Neural progenitor cell (in vitro differentiated cells): Measurements from ENCODE around the gene CAB39L. TPM values are rescaled to one million over a fixed set of nuclear protein-coding genes. Genes with fewer than 3 reads are reported as not detected.

Source experiments
- DNase-seq: peaks from one replicate; pipeline ENCODE4 v3.0.0-alpha.2; 2016; ENCODE audit warnings: low spot score
- H2AFZ ChIP-seq: fragments of 200-600 bp; sonication (generic); replicated peaks from 2 replicates; pipeline ENCODE4 v1.6.1; 2016; ENCODE audit warnings: antibody characterized with exemption
- H3F3A ChIP-seq: fragments of 200-600 bp; sonication (generic); 2 replicates; pipeline ENCODE4 v1.6.1; 2016; ENCODE audit warnings: antibody characterized with exemption, low read depth
- H3K27ac ChIP-seq: fragments of 200-600 bp; sonication (generic); 2 replicates; pipeline ENCODE4 v1.5.1; 2016; ENCODE audit warnings: mild to moderate bottlenecking
- H3K27me3 ChIP-seq: fragments of 200-600 bp; sonication (generic); 2 replicates; pipeline ENCODE4 v1.6.1; 2016; ENCODE audit warnings: mild to moderate bottlenecking, moderate library complexity
- H3K36me3 ChIP-seq: fragments of 200-600 bp; sonication (generic); 2 replicates; pipeline ENCODE4 v1.5.1; 2016
- H3K4me1 ChIP-seq: fragments of 200-600 bp; sonication (generic); 2 replicates; pipeline ENCODE4 v1.6.1; 2016; ENCODE audit warnings: mixed run types
- H3K4me2 ChIP-seq: fragments of 200-600 bp; sonication (generic); 2 replicates; pipeline ENCODE4 v1.6.1; 2016
- H3K4me3 ChIP-seq: fragments of 200-600 bp; sonication (generic); 2 replicates; pipeline ENCODE4 v1.5.1; 2016
- H3K79me2 ChIP-seq: fragments of 200-600 bp; sonication (generic); 2 replicates; pipeline ENCODE4 v1.6.1; 2016; ENCODE audit warnings: low read depth
- H3K9ac ChIP-seq: fragments of 200-600 bp; sonication (generic); 2 replicates; pipeline ENCODE4 v1.6.1; 2016
- H3K9me3 ChIP-seq: fragments of 200-600 bp; sonication (generic); 2 replicates; pipeline ENCODE4 v1.5.1; 2016; ENCODE audit warnings: low read depth
- H4K20me1 ChIP-seq: fragments of 200-600 bp; sonication (generic); 2 replicates; pipeline ENCODE4 v1.6.1; 2016; ENCODE audit warnings: low read depth
- H3K27ac Mint-ChIP-seq: 3 replicates; pipeline ENCODE4 v1.8.0; 2021; ENCODE audit warnings: mixed read lengths
- H3K27me3 Mint-ChIP-seq: 2 replicates; pipeline ENCODE4 v1.8.0; 2022; ENCODE audit warnings: low read depth, mild to moderate bottlenecking, inconsistent platforms, moderate library complexity, mixed read lengths; ENCODE audit not compliant: insufficient read depth
- H3K36me3 Mint-ChIP-seq: 3 replicates; pipeline ENCODE4 v1.8.0; 2021; ENCODE audit warnings: mixed read lengths
- H3K4me1 Mint-ChIP-seq: 3 replicates; pipeline ENCODE4 v1.8.0; 2021; ENCODE audit warnings: mixed read lengths
- H3K4me3 Mint-ChIP-seq: 3 replicates; pipeline ENCODE4 v1.8.0; 2021; ENCODE audit warnings: mild to moderate bottlenecking, moderate library complexity, mixed read lengths
- H3K9me3 Mint-ChIP-seq: 3 replicates; pipeline ENCODE4 v1.8.0; 2020; ENCODE audit warnings: mixed read lengths
- CTCF ChIP-seq: fragments of 200-600 bp; sonication (generic); IDR thresholded peaks from 2 replicates; pipeline ENCODE4 v1.5.1; 2017; ENCODE audit warnings: antibody characterized with exemption, mild to moderate bottlenecking
- EZH2 ChIP-seq: fragments of 200-600 bp; sonication (generic); IDR thresholded peaks from 2 replicates; pipeline ENCODE4 v1.6.1; 2017; ENCODE audit warnings: antibody characterized with exemption, mild to moderate bottlenecking, moderate library complexity
- EZH2phosphoT487 ChIP-seq: fragments of 200-600 bp; sonication (generic); IDR thresholded peaks from 2 replicates; pipeline ENCODE4 v1.6.1; 2017; ENCODE audit warnings: antibody characterized with exemption
- total RNA-seq: library from RNA; depleted of rRNA; stranded (reverse); fragments of >200 nt; gene quantifications from 2 replicates; pipeline ENCODE4 v1.2.3, GENCODE V29; 2015; ENCODE audit warnings: low replicate concordance

The CAB39L gene
- total RNA-seq, 1 donor from 2014 or later = 18.1 TPM

- Histone ChIP-seq H3K36me3 (no peaks in the 10 kb centered on the region), H3K27me3 (no peaks in the 10 kb centered on the region), H3F3A (peaks cover 14% of the 10 kb centered on the region), H3K4me1 (no peaks in the 10 kb centered on the region), H3K27ac (no peak overlapping the region), H3K9ac (no peak overlapping the region), H3K79me2 (no peaks in the 10 kb centered on the region), H3K4me2 (no peak overlapping the region), H3K4me3 (no peak overlapping the region), H4K20me1 (no peaks in the 10 kb centered on the region), H2AFZ (no peak overlapping the region), H3K9me3 (no peaks in the 10 kb centered on the region)
- Mint-ChIP-seq H3K4me1 (peaks cover 13% of the 10 kb centered on the region), H3K27me3 (peaks cover 5% of the 10 kb centered on the region), H3K27ac (no peak overlapping the region), H3K9me3 (no peaks in the 10 kb centered on the region), H3K36me3 (peaks cover 3% of the 10 kb centered on the region), H3K4me3 (no peak overlapping the region)
- TF ChIP-seq EZH2 (no peak), CTCF (no peak), EZH2phosphoT487 (no peak)
- DNase-seq = no peak
Observed at GRCh38 chr13:49448753-49449152, 4.9 kb upstream of the CAB39L start.

- Histone ChIP-seq H3K9ac (no peak overlapping the region), H2AFZ (no peak overlapping the region), H3K9me3 (no peaks in the 10 kb centered on the region), H3K36me3 (peaks cover 4% of the 10 kb centered on the region), H3K4me3 (no peak overlapping the region), H3K27me3 (no peaks in the 10 kb centered on the region), H4K20me1 (no peaks in the 10 kb centered on the region), H3K27ac (no peak overlapping the region), H3F3A (peaks cover 14% of the 10 kb centered on the region), H3K4me2 (no peak overlapping the region), H3K4me1 (no peaks in the 10 kb centered on the region), H3K79me2 (peaks cover 16% of the 10 kb centered on the region)
- Mint-ChIP-seq H3K9me3 (no peaks in the 10 kb centered on the region), H3K4me1 (peaks cover 21% of the 10 kb centered on the region), H3K27me3 (peaks cover 7% of the 10 kb centered on the region), H3K27ac (no peak overlapping the region), H3K36me3 (peaks cover 10% of the 10 kb centered on the region), H3K4me3 (peak overlapping the region; percentile 74)
- TF ChIP-seq EZH2 (no peak), EZH2phosphoT487 (no peak), CTCF (no peak)
- no peak for DNase-seq
Observed at GRCh38 chr13:49446473-49446872, 2.6 kb upstream of the CAB39L start.

GRCh38 chr13:49444524-49445395 lies 896 bp upstream of the CAB39L start:
- H3K9ac ChIP-seq = no peak overlapping the region

More at GRCh38 chr13:49444524-49445395, 896 bp upstream of the CAB39L start:
- no peaks in the 10 kb centered on the region for H3K4me1 ChIP-seq
- H3K4me2 ChIP-seq = peak overlapping the region; percentile 92
- peaks cover 14% of the 10 kb centered on the region for H3F3A ChIP-seq
- peak overlapping the region; percentile 98 for H3K4me3 Mint-ChIP-seq
- H3K27ac ChIP-seq = no peak overlapping the region
- H3K27ac Mint-ChIP-seq = no peak overlapping the region
- H3K79me2 ChIP-seq = peaks cover 16% of the 10 kb centered on the region
- peaks cover 4% of the 10 kb centered on the region for H3K36me3 ChIP-seq
- H2AFZ ChIP-seq = peak overlapping the region; percentile 76
- H3K4me1 Mint-ChIP-seq = peaks cover 21% of the 10 kb centered on the region
- H4K20me1 ChIP-seq = no peaks in the 10 kb centered on the region
- H3K9me3 Mint-ChIP-seq = no peaks in the 10 kb centered on the region
- peak; percentile 57 for DNase-seq
- H3K36me3 Mint-ChIP-seq = peaks cover 12% of the 10 kb centered on the region
- peaks cover 7% of the 10 kb centered on the region for H3K27me3 Mint-ChIP-seq
- no peaks in the 10 kb centered on the region for H3K27me3 ChIP-seq
- no peak for TF ChIP-seq EZH2phosphoT487
- no peak for TF ChIP-seq CTCF
- TF ChIP-seq EZH2 = no peak
- peak overlapping the region; percentile 68 for H3K4me3 ChIP-seq
- no peaks in the 10 kb centered on the region for H3K9me3 ChIP-seq
